Measurements from ENCODE around the gene SCN7A.
A peak's percentile ranks its signal among the peaks of the same experiment; 100 is the strongest.
"Not testable (repeated sequence)": the region's sequence is repeated elsewhere in the genome, so short reads cannot be mapped to it uniquely, and the experiment has no call there.

Gene SCN7A

DNA sequence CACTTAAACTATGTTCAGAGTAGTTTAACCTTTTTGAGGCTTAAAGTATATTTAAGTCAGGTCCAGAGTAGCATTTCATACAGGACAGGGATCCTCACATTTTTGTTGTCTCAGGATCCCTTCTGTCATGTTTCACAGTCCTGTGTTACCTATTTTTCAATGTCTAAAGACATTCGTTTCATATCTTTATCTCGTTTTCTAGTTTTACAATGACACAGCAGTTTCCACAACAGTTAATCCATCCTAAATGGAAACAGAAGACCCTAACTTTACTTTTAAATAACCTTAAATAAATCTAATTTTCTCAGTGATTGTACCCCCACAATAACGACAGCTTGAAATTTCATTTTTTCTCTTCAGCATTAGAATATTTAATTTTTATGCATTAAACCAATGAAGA is 101.0 kb downstream of the SCN7A start:
- no peak for DNase-seq

DNA sequence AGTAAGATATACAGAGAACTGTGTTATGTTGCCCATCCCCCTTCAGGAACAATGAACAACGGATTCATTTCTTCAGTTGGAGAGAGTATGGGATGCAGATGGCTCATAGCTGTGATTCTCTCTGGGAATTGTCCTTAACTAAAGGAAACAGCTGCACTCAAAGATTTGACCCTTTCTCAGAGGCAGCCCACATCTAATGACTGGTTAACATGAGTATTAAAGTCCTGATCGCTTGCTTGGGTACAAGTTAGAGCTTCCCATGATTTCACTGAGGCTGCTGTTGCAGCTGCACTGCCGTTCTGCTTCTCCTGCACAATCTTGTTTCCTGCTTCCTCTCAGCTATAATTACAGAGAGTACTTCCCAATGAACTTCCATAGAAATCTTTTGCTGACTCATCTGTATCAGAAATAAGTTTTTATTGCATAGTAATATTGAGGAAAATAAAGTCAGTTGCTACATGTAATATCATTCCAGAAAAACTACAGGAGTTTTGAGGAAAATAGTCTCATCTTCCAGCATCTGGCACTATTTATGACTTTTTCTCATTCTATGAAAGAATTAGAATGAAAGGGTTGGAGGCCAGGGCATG is 105.5 kb downstream of the SCN7A start:
- DNase-seq: no peak

DNA sequence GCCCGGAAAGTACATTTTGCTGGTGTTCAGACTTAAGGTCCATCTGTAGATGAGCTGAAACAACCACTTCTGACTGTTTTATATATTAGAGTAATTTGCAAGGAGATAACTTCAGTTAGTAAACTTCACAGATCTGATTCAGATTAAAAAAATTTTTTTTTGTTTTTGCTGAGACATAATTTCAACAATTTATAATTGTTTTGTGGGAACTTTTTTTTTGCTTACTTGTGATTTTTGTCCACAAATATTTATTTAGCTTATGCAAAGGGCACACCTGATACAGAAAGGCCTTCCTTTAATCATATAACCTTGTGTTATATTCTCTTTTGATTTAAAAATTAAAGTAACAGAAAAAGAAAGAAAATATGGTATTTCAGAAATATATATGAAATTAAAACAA is 108.7 kb downstream of the SCN7A start:
- DNase-seq: no peak

GRCh38 chr2:166384774-166385173 is 109.3 kb downstream of the SCN7A start:
- no peak for DNase-seq

DNA sequence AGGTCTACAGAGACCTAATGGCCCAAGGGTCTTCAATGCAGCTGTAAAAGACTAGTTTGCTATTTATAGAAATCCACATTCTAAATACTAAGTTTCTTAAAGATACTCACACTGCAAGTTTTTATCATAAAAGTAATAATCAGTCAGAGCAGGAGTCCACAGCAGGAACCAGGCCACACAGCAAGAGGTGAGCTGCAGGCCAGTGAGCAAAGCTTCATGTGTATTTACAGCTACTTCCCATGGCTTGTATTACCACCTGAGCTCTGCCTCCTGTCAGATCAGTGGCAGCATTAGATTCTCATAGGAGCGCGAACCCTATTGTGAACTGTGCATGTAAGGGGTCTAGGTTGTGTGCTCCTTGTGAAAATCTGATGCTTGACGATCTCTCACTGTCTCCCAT is 111.6 kb downstream of the SCN7A start:
- DNase-seq: no peak

DNA sequence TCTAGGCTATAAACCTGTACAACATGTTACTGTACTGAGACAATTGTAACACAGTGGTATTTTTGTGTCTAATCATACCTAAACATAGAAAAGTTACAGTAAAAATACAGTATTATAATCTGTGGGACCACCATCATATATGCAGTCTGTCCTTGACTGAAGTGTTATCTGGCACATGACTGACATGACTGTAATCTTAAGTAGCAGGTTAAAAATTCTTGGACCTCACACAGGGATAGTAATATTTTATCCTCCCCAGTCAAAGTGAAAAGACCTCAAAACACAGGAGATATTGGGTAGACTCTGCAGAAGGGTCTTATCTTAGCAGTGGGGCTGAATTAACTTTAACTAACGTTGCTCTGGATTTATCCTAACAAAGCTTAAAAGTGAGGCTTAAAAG is 113.4 kb downstream of the SCN7A start:
- no peak for DNase-seq

DNA sequence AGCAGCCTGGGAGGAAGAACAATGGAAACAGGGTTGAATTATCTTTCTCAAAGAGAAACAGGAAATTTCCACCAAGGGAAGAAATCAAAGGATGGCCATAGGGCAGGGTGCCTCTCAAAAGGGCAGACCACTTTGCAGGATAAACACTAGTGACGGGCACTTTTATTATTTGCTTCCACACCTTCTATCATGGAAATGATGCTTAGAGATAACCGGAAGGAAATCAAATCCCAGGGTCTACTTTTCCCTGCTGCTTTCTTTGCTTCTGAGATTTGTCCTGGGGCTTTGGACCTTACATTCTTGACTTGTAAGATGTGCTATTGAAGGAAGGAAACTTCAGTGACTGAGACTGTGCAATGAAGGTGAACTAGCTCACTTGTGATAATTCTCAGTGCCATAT is 117.2 kb downstream of the SCN7A start:
- DNase-seq: no peak

- no peak for DNase-seq
Measured at GRCh38 chr2:166376488-166376828, 117.6 kb downstream of the SCN7A start.

GRCh38 chr2:166375736-166376487 is 118.1 kb downstream of the SCN7A start, which contains the start of gene SCN9A:
Gene SCN9A, minus strand, starts transcription at chr2:166375944. Its CDS starts 64,188 bp downstream, at chr2:166311756.
- peak; percentile 20 for DNase-seq

GRCh38 chr2:166375195-166375735 is 118.8 kb downstream of the SCN7A start:
- DNase-seq: no peak

DNA sequence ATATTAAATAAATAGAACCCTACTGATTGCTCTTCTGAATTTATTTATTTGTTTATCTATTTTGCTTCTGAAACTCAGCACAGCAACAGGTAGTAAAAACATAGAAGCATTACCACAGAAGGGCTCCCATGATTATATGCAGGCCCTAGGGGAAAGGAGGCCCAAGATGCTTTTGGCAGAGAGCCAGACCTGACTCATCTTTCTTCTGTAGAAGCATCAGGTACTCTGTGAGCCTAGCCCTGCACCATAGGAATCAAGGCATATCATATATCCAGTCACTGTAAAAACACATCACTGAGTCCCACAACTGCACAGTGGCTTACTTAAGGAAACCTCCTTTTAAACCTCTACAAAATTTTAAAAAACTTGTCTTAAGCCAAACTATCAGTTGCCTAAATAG is 120.1 kb downstream of the SCN7A start:
- DNase-seq: peak; percentile 1

- DNase-seq: no peak
Measured at GRCh38 chr2:166373539-166373938, 120.5 kb downstream of the SCN7A start.

- no peak for DNase-seq
Measured at GRCh38 chr2:166373105-166373504, 120.9 kb downstream of the SCN7A start.

GRCh38 chr2:166372046-166372445 is 122.0 kb downstream of the SCN7A start:
- no peak for DNase-seq

DNA sequence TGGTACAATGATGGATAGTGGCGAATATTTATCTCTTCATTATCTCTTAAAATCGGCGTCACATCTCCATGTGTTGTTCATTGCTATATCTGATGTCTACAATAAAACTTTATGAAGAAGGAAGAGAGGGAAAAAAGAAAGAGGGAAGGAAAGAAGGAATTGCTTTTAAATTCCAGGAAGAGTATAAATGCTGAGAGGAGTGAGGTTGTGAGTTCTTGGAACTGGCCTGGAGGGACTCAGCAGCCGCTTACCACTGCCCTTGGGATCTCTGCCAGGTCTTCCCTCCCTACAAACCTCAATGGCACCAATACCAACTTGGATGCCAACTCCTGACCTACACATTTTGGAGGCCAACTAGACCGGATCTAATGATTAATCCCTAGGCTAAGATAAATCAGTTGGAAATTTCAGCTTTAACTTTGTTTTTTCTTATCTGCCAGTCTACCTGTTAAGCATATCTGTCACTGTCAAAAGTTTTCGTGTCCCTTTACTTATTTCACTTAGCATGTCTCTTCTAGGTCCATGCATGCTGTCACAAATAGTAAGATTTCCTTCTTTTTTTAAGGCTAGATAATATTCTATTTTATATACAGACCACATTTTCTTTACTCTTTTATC is 128.1 kb downstream of the SCN7A start:
- DNase-seq: no peak

- no peak for DNase-seq
Measured at GRCh38 chr2:166365239-166365638, 128.8 kb downstream of the SCN7A start.

GRCh38 chr2:166364476-166365161 is 129.4 kb downstream of the SCN7A start:
- no peak for DNase-seq

- DNase-seq: no peak
Measured at GRCh38 chr2:166361351-166362153, 132.5 kb downstream of the SCN7A start.

GRCh38 chr2:166360906-166361305 is 133.1 kb downstream of the SCN7A start:
- no peak for DNase-seq

DNA sequence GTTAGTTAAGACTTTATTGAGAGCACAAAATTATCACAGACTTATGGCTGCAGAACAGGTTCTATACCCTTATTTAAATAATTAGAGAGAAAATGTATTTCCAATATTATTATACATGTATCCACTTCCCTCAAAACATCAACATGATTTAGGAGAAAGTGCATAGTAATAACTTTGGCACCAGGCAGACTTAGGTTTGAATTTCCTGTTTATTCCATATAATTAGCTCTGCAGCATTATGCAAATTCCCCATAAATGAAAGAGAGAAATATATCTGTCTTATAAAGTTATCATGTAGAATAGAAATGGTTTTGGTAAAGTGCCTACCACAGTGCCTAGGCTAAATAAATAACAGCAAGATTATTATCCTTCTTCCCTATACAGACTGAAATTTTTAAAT is 133.6 kb downstream of the SCN7A start:
- DNase-seq: no peak

DNA sequence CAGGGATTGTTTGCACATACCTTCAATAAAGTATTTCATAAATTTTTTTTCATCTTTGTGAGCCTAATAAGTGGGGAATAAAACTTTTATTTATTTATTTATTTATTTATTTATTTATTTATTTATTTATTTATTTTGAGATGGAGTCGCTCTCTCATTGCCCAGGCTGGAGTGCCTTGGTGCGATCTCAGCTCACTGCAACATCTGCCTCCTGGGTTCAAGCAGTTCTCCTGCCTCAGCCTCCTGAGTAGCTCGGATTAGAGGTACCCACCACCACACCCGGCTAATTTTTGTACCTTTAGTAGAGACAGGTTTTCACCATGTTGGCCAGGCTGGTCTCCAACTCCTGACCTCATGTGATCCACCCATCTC is 136.1 kb downstream of the SCN7A start:
- not testable (repeated sequence) for DNase-seq

- no peak for DNase-seq
Measured at GRCh38 chr2:166357068-166357949, 136.7 kb downstream of the SCN7A start.

Measured in NCI-H2107 (cell line).